ENCODE measurements around the gene MEF2C.
A peak's percentile ranks its signal among the peaks of the same experiment; 100 is the strongest.
"Not testable (repeated sequence)": the region's sequence is repeated elsewhere in the genome, so short reads cannot be mapped to it uniquely, and the experiment has no call there.

The MEF2C gene

GRCh38 chr5:88860501-88860900 lies 22.5 kb downstream of the MEF2C start:
- no peak for DNase-seq

- no peak for DNase-seq
Observed at GRCh38 chr5:88858392-88858791, 24.6 kb downstream of the MEF2C start.

- DNase-seq = not testable (repeated sequence)
Observed at GRCh38 chr5:88856381-88856780, 26.6 kb downstream of the MEF2C start.

GRCh38 chr5:88854769-88855168 lies 28.2 kb downstream of the MEF2C start:
- no peak for DNase-seq

GRCh38 chr5:88847420-88847819 lies 35.6 kb downstream of the MEF2C start:
- DNase-seq = no peak

DNA sequence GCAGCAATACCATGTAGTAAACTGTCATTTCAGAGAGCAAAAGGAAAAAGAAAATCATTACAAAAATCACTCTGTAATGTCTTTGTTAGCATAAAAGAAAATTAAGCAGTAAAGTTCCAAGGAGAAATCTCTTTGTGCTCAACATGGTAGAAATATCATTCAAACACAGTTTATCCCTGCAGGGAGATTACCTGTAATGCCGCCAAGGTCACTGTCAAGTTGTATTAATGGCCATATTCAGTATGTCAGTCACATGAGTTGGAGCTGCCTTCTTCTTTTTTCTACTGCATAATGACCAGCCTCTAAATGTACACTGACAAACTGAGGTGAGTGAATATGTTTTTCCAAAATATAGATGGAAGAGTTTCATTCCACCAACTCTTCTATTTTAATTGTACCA lies 36.5 kb downstream of the MEF2C start:
- DNase-seq = no peak

- DNase-seq = no peak
Observed at GRCh38 chr5:88845081-88845697, 37.8 kb downstream of the MEF2C start.

DNA sequence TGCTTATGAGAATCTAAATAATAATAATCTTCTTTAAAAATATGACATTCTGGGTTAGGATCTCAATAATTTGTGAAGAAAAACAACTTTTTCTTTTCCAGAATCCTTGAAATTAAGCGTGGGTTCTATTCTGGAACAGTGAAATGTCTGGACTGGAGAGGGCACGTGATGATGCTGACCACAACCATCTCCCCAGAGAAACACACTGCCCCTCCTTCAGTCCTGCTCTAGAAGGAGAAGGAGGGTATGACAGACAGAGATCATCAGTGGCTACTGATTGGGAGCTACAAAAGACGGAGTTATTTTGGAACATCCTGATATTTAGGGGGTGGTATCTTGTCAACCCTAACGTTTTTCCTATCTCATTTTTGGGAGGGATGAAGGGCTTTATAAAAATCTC lies 40.2 kb downstream of the MEF2C start:
- no peak for DNase-seq

GRCh38 chr5:88841212-88841611 lies 41.8 kb downstream of the MEF2C start:
- no peak for DNase-seq

- DNase-seq = no peak
Observed at GRCh38 chr5:88840495-88840894, 42.5 kb downstream of the MEF2C start.

DNA sequence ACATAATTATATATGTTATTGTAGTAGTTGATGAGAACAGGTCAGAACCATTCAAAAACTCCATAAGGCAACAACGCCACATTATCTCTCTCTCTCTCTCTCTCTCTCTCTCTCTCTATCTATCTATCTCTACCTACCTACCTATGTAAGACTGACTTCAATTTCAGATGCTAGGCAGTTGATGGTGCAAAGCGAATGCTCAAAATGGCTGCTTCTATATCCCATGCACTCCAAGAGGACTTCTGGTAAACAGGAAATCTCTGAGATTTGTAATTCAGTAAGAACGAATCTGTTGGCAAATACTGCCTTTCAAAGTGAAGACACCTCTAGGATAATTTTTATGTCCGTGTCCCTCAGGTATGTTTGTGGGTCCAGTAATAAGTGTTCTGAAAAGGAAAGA lies 43.7 kb downstream of the MEF2C start:
- DNase-seq = no peak

DNA sequence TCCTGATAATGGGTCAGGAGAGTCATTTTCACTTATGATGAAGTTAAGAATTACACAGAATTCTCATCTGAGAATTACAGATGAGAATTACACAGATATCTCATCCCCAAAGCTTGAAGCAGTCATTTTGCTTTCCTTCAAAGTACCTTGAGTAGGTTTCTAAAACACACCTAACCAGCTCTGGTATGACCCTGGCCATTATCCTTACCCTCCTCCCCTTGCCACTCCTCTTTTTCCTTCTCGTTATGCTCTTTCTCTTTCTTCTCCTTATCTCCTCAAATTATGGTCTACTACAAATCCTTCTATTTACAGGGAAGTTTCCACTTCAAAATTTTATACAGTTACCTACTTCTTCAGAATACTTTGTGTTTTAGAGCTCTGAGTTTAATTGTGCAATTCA lies 44.5 kb downstream of the MEF2C start:
- DNase-seq = no peak

GRCh38 chr5:88837817-88838216 lies 45.2 kb downstream of the MEF2C start:
- no peak for DNase-seq

DNA sequence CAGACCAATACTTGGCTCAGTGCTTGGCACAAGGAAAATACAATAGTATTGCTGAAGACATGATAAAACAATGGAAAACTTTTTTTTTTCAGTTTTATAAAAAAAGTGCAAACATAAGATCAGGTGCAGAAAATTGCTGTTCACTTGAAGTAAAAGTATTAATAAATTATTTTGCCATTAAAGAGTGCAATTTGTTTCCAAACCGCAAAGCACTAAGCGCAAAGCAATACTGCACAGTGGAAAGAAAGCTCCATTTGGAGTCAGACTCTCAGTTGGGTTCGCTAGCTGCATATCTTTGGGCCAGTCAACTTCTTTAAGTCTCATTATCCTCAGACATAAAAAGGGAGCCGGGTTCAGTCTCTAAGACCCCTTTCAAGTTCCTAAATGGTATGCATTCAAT lies 45.8 kb downstream of the MEF2C start:
- DNase-seq = no peak

DNA sequence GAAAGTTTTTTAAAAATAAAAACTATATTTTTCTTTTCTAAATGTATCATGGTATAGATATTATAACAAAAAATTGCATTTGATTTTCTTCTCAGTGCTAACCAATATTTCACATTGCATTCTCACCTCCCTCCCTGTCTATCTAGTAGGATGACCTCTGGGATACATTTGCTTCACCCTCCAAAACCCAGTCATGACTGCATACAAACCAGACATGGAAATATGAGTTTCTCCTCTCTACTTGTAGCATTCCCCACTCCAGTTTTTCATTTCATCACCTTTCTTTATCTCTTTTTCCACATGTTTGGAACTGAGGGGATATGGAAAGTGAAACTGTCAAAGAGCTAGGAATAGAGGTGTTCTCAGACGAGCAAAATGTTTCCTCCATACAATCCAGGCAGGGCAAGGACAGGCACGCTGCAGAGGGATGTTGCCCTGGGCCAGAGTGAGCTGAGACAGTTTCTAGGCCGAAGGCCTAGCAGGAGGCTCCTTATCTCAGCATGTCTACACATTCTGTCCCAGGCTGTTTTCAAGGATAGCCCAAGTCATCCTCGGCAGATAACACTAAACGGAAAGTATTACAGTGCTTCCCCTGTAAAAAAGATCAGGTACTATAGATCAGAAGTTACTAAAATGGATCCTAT lies 46.7 kb downstream of the MEF2C start:
- no peak for DNase-seq

DNA sequence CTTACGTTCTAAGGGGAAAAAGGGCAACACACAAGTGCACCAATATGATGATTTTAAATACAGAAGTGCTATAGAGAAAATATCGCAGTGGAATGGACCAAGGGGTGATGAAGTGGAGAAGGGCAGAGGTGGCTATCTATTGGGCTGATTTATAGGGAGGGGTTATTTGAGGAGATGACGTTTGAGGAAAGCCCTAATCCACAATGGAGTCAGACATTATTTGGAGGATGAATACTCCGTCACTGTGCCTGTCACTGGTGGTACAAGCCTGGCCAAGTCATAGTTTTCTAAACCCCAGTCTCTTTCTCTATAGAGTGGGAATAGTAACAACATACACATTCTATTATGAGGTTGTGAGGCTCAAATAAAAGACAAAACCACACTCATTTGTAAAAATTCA lies 48.5 kb downstream of the MEF2C start:
- no peak for DNase-seq

GRCh38 chr5:88834131-88834462 lies 48.9 kb downstream of the MEF2C start:
- DNase-seq = no peak

- DNase-seq = peak; percentile 20 to 51
Observed at GRCh38 chr5:88833371-88834130, 49.4 kb downstream of the MEF2C start.

- no peak for DNase-seq
Observed at GRCh38 chr5:88831816-88832215, 51.2 kb downstream of the MEF2C start.

DNA sequence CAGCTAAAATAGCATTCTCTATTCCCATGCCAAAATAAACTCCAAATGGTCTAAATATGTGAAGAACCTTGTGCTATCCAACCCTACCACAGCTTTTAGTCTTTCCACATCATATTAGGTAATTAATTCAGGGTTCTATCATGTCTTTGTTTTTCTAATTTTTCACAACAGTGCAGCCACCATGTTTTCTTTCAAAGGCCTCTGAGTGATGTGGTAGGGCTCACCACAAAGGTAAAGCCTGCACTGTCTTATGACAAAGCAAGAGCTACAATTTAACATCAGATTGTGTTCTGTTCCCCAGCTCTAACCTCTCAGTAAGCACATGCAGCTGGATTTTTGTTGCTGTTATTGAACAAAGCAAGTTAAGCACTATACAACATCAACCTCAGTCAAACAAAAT lies 52.4 kb downstream of the MEF2C start:
- no peak for DNase-seq

GRCh38 chr5:88829775-88830174 lies 53.2 kb downstream of the MEF2C start:
- no peak for DNase-seq

DNA sequence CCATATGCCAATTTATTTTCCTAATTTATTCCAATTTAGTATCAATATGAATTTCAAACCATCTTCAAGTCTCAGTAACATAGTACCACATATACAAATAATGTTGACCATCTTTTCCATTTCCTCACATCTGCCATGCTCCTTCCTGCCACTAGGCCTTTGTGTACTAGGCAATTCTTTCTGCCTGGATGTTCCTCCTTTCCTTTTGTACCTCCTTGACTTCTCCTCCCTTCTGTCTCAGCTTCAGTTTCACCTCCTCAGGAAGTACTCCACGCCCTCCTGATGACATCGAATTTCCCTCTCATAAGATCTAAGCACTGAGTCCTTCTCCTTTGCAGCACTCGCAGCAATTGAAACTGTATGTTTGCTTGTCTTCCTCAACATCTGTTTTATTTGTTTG lies 53.9 kb downstream of the MEF2C start:
- DNase-seq = no peak

DNA sequence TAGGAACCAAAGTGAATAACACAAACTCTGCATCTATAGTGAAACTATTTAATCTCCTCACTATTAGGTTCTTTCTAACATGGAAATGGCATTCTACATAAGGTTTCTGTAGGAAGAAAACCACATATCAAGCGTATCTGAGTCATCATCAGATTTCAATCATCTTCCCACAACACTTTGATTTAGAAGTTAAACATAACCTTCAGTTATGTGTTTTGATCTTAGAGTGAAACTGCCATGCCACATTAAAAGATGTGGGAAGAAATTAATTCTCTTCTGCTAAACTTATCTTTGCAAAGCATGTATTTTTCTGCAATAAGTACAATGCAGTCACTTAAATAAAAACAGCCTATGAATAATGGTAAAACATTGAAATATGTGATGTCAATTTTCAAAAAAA lies 55.0 kb downstream of the MEF2C start:
- no peak for DNase-seq

All from stimulated activated CD4-positive, alpha-beta T cell treated with anti-CD3 and anti-CD28 coated beads, Interleukin-4, amount 100 ng/mL, for 4 hours (primary cell).